AG09319 (cell line): ENCODE data around the gene CPM.

Experiments
- DNase-seq: peaks from one replicate; pipeline ENCODE4 v3.0.0-alpha.2; 2010; ENCODE audit warnings: low read depth; ENCODE audit errors: extremely low read depth
- TF ChIP-seq, protein P1 (sequence below): IDR thresholded peaks from 2 replicates; pipeline ENCODE4 v1.5.1; 2011; ENCODE audit warnings: low read depth, mild to moderate bottlenecking, inconsistent platforms, low read length, moderate library complexity

CPM gene

DNA sequence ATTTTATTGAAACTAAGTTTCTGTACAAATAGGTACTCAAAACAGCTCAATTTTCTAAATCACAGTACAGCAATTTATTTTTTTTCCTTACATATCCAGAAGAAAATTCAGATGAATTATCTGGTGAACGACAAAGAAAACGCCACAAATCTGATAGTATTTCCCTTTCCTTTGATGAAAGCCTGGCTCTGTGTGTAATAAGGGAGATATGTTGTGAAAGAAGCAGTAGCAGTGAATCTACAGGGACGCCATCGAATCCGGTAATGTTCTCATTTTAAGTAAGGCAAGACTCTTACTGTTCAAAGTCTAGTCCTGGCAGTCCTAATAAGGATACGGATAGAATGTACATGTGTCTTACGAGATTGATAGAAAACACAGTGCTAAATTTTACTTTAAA is 104.3 kb downstream of the CPM start:
- DNase-seq, result no peak
- TF ChIP-seq, protein P1, sequence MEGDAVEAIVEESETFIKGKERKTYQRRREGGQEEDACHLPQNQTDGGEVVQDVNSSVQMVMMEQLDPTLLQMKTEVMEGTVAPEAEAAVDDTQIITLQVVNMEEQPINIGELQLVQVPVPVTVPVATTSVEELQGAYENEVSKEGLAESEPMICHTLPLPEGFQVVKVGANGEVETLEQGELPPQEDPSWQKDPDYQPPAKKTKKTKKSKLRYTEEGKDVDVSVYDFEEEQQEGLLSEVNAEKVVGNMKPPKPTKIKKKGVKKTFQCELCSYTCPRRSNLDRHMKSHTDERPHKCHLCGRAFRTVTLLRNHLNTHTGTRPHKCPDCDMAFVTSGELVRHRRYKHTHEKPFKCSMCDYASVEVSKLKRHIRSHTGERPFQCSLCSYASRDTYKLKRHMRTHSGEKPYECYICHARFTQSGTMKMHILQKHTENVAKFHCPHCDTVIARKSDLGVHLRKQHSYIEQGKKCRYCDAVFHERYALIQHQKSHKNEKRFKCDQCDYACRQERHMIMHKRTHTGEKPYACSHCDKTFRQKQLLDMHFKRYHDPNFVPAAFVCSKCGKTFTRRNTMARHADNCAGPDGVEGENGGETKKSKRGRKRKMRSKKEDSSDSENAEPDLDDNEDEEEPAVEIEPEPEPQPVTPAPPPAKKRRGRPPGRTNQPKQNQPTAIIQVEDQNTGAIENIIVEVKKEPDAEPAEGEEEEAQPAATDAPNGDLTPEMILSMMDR, result no peak

GRCh38 chr12:68827895-68828671 is 104.9 kb downstream of the CPM start:
- DNase-seq, result no peak
- TF ChIP-seq, protein P1, result no peak

GRCh38 chr12:68825569-68826217 is 107.3 kb downstream of the CPM start:
- TF ChIP-seq, protein P1, result no peak

GRCh38 chr12:68824597-68825250 is 108.2 kb downstream of the CPM start:
- TF ChIP-seq, protein P1, result no peak
- DNase-seq, result no peak

More at GRCh38 chr12:68825569-68826217, 107.3 kb downstream of the CPM start:
- DNase-seq, result no peak

GRCh38 chr12:68824131-68824530 is 108.8 kb downstream of the CPM start:
- DNase-seq, result no peak
- TF ChIP-seq, protein P1, result no peak

DNA sequence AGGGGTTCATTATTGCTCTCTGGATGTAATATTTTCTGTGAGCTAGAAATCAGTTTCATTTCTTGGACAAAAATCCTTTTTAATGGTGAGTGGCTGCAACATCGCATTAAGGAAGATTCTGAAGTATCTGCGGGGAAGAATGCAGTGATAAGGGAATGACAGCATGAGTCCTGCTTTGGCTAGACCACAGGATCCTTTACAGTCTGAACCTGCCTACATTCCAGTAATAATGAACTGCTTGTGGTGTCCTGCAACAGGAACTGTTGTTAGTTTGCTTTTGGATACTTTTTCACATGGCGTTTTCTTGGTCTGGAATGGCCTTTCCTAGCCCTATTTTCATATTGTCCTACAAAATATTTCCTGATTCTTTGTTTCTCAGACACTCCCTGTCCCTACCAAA is 109.3 kb downstream of the CPM start:
- TF ChIP-seq, protein P1, result no peak
- no peak for DNase-seq
